H54 (cell line): ENCODE results near the gene ORMDL1.

Experiments used
- DNase-seq: peaks from one replicate; pipeline ENCODE4 v3.0.0; 2011; ENCODE audit warnings: low spot score, mixed read lengths; ENCODE audit not compliant: insufficient read length
- FAIRE-seq: peaks from 3 replicates; lab custom pipeline; 2011; peaks lifted over from hg19 to GRCh38; lab: Jason Lieb, UNC
- POLR2A ChIP-seq: IDR thresholded peaks from 2 replicates; pipeline ENCODE4 v1.6.1; 2011; ENCODE audit warnings: low read depth, mild to moderate bottlenecking, low read length

The ORMDL1 gene

GRCh38 chr2:189783927-189784867 is at the start of gene ORMDL1, which contains the start of gene PMS1:
TSS of gene ORMDL1 (minus strand) at chr2:189784339. CDS start at chr2:189782595, 1,744 bp downstream.
TSS of gene PMS1 (plus strand) at chr2:189784450. CDS start at chr2:189791810, 7,360 bp downstream.
- TF ChIP-seq POLR2A, result peak; percentile 70
- peak; percentile 43 for FAIRE-seq
- peak; percentile 82 for DNase-seq

GRCh38 chr2:189830510-189830909 is 46.4 kb upstream of the ORMDL1 start:
- no peak for TF ChIP-seq POLR2A
- FAIRE-seq, result no peak
- DNase-seq, result no peak

GRCh38 chr2:189829102-189829833 is 45.1 kb upstream of the ORMDL1 start:
- FAIRE-seq, result no peak
- no peak for DNase-seq
- TF ChIP-seq POLR2A, result no peak

- FAIRE-seq (no peak), DNase-seq (no peak)
- TF ChIP-seq POLR2A, result no peak
Measured at GRCh38 chr2:189826039-189826438, 41.9 kb upstream of the ORMDL1 start.

GRCh38 chr2:189824694-189825396 is 40.7 kb upstream of the ORMDL1 start:
- peak; percentile 77 for FAIRE-seq
- no peak for TF ChIP-seq POLR2A

GRCh38 chr2:189821953-189822748 is 38.0 kb upstream of the ORMDL1 start:
- peak; percentile 79 for FAIRE-seq
- no peak for TF ChIP-seq POLR2A
- DNase-seq, result no peak

More at GRCh38 chr2:189824694-189825396, 40.7 kb upstream of the ORMDL1 start:
- no peak for DNase-seq

GRCh38 chr2:189819297-189819704 is 35.2 kb upstream of the ORMDL1 start:
- peak; percentile 86 for FAIRE-seq
- no peak for TF ChIP-seq POLR2A
- no peak for DNase-seq

- DNase-seq, result no peak
- FAIRE-seq, result no peak
- no peak for TF ChIP-seq POLR2A
Measured at GRCh38 chr2:189818249-189819038, 34.3 kb upstream of the ORMDL1 start.

GRCh38 chr2:189803431-189803830 is 19.3 kb upstream of the ORMDL1 start:
- FAIRE-seq (peak; percentile 53), DNase-seq (no peak)
- TF ChIP-seq POLR2A, result no peak

GRCh38 chr2:189802396-189802912 is 18.3 kb upstream of the ORMDL1 start:
- peak; percentile 58 for FAIRE-seq
- TF ChIP-seq POLR2A, result no peak
- no peak for DNase-seq

GRCh38 chr2:189799531-189799930 is 15.4 kb upstream of the ORMDL1 start:
- DNase-seq (peak; percentile 18), FAIRE-seq (peak; percentile 98)
- no peak for TF ChIP-seq POLR2A

GRCh38 chr2:189799030-189799331 is 14.8 kb upstream of the ORMDL1 start:
- FAIRE-seq (no peak), DNase-seq (no peak)
- no peak for TF ChIP-seq POLR2A
